ENCODE data around the gene ADD3.
"Not testable (repeated sequence)": the region's sequence is repeated elsewhere in the genome, so short reads cannot be mapped to it uniquely, and the experiment has no call there.

ADD3 gene

GRCh38 chr10:110114668-110115067 lies 106.9 kb downstream of the ADD3 start:
- not testable (repeated sequence) for DNase-seq

DNA sequence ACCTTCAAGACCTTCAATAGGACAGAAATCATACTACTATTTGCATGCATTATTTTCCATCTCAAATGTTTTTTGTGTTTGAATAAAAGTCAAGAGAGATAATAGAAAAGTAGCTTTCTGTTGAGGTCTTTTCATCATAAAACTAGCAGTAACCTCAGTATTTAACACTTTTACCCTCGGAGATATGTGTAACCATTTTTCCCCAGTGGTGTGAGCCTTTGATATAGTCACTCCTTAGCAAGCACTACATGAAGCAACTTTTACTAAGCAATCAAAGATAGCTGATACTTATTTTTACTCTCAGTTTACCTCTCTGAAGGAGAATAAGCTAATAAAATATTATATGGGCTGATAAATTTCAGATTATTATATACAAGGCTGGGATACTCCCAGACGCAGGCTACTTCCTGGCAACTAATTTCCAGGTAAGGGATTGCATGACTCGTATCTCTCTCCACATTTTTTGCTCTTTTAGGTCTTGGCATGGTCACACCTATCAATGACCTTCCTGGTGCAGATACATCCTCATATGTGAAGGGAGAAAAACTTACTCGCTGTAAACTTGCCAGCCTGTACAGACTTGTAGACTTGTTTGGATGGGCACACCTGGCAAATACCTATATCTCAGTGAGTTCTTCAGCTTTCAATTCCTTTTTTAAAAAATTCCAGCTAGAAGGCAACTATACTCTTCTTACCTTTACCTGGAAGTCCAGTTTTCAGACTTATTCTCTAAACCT lies 108.2 kb downstream of the ADD3 start:
- DNase-seq, result no peak

DNA sequence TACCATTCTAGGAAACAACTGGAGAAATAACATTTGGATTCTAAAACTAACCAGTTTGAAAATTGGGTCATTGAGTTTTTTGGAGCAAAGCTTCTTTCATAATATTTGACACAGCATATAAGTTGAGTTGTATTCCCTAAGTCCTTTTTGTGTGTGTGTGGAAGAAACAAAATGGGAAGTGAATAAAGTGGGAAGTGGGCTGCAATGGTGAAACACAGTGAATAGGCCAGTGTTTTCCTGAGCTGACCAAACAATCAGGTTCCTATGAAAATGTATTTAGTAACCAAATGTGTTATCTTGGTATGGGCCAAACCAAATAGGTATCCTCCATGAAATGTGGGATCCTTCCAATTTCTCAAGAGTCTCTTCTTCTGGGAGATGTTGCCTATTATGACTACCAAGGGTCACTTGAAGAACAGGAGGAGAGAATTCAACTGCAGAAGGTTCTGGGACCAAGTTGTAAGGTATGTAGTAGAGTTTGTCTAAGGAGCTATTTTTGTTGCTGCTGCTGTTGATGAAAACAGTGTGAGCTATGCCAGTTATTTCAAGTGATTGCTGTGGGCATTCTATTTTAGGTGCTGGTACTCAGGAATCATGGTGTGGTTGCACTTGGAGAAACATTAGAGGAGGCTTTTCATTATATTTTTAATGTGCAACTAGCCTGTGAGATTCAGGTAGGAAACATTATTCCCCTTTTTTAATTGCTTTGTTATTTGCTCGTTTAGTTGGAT lies 111.3 kb downstream of the ADD3 start:
- no peak for DNase-seq

DNA sequence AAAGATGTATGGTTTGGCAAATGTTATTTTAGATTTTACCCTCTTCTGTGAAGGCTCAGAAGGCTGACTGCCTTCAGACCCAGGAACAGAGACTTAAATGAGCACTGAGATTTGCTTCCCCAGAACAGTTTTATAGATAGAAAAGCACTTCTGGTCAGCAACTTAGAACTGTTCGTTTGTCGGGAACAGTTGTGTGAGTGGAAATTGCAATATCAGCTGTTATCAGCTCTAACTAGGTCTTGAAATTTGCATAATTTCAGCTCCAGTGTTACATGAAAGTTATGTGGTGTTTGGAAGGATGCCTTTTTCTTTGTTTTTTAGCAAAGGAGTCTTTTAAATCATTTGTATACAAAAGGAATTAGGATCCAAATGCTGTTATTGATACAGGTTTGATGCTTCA lies 115.8 kb downstream of the ADD3 start:
- DNase-seq, result no peak

DNA sequence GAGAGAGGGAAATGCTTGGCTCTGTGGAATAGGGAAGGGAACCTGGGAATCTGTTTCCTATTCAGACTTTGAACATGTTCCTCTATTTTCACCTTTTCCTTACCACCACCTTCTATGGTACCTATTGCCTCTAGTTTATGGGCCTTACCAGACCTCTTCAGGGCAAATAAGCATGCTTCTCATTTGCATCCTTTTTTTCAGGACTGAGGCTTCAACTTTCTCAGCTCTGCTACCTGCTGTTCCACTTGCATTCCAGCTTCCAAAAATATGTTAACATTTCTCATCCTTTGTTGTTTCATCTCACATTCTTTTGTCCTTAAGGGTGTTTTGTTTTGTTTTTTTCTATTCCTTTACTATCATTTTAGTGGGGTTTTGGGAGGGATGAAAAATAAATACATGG lies 121.7 kb downstream of the ADD3 start:
- DNase-seq, result no peak

DNA sequence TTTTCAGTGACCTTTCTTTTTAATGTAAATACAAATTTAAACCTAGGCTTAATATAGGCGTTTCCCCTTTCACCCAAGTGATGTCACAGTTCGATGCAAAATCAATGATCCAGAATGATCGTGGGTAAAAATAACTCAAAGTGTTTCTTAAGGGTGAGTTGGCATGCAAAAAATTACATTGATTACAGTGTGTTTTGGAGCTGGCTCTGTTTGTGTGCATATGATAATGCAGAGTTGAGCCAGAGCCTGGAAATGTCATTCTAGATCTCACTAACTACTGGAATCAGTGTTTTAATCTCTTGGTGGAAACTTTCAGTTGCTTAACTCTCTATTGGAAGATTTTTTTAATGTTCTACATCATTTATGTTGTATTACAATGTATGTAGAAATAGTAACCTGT lies 127.1 kb downstream of the ADD3 start:
- DNase-seq, result no peak

DNA sequence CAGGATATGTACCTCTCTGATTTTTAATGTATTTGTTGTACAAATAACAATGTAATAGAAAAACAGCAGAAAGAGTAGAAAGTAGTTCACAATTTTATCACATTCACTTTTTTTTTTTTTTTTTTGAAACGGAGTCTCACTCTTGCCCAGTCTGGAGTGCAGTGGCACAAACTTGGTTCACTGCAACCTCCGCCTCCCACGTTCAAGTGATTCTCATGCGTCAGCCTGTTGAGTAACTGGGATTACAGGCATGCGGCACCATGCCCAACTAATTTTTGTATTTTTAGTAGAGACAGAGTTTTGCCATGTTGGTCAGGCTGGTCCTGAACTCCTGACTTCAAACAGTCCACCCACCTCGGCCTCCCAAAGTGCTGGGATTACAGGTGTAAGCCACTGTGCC lies 128.1 kb downstream of the ADD3 start:
- DNase-seq, result not testable (repeated sequence)

- DNase-seq, result no peak
Measured at GRCh38 chr10:110137142-110137545, 129.4 kb downstream of the ADD3 start.

GRCh38 chr10:110138197-110138812 lies 130.5 kb downstream of the ADD3 start:
- DNase-seq, result no peak

DNA sequence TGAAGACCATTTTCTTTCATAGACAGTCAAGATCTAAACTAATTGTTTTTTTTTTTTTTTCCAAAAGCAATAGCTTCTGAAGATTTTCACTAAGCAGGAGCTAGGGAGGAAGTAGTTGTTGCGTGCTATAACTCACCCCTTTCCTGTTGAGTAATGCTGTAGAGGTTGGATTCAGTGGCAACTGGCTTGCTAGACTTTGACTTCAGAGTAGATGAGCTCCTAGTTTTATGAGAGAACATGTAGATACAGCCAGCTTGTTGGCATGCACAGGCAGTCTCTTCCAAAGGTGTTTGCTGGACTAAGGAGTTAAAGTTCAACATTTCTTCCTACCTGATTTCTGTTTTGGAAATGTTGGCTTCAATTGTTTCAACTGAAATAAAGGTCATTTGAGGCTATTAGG lies 133.4 kb downstream of the ADD3 start:
- no peak for DNase-seq

DNA sequence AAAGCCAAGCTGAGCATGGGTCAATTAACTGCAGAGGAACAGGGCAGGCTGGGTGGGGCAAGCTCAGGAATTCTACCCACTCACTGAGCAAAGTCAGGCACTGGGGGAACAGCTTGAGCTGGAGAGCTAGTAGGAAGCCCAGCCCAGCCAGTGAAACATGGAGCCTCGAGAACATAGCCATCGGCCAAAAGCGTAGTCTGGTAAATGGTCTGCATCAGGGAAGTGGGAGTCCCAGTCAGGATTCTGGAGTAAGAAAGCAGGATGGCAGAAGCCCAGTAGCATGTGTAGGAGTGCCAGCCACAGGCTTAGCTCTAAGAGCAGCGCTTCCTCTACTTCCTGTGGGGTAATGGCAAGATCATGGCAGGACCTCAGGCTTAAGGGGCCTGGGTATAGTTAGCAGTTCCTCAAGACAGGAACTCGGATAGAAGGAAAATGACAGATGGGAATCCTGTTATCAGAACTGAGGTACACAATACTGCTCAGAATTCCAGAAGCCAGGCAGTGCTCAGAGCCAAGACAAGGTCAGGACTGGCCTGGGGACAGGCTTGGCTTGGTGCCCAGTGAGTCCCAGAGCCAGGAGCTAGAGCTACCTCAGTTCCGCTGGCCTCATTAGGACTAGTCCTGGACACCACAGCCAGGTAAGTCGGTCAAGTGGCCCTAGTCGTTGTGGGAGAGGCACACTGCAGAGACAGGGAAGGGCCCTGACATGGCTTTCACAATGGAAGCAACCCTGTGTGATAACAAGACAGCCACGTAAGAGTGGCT lies 134.3 kb downstream of the ADD3 start:
- DNase-seq, result no peak

GRCh38 chr10:110142965-110143364 lies 135.2 kb downstream of the ADD3 start:
- no peak for DNase-seq

- DNase-seq, result no peak
Measured at GRCh38 chr10:110144507-110144906, 136.7 kb downstream of the ADD3 start.

GRCh38 chr10:110147961-110148360 lies 140.2 kb downstream of the ADD3 start:
- no peak for DNase-seq

DNA sequence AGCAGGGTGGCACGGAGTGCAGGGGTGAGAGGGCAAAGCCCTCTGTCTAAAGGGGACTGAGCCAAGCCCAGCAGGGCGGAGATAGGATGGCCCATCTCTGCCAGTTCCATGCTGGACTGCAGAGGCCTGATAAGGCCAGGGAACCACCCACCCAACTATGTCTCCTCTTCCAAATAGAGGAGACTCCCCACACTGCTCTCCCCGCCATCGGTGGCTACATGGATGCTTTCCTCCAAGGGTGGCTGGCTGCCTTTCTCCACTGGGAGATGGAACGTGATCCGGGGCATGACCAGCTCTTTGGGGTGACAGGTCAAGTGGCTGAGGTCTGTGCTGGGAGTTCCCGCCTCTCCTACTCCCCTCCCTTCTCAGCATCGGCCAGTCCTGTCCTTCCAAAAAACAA lies 141.5 kb downstream of the ADD3 start:
- no peak for DNase-seq

GRCh38 chr10:110150046-110150445 lies 142.3 kb downstream of the ADD3 start:
- DNase-seq, result no peak

GRCh38 chr10:110150981-110151380 lies 143.2 kb downstream of the ADD3 start:
- no peak for DNase-seq

- no peak for DNase-seq
Measured at GRCh38 chr10:110151467-110151866, 143.7 kb downstream of the ADD3 start.

DNA sequence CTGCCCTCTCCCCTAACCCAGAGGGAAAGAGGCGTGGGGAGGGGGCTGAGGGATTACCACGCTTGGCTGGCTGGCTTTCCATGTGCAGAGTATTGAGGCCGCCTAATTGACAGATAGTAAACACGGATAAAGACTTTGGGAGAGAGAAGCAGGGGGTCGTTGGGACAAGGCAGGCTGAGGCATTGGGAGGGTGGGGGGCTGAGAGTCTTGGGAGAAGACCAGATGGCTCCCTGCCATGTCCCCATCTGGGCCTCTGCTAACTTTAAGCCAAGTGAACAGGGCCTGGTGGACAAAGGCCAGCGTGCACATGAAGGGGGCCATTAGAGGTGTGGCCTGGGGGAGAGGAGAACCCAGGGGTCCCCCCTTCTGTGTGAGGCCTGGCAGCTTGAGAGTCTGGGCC lies 144.2 kb downstream of the ADD3 start:
- no peak for DNase-seq

- DNase-seq, result no peak
Measured at GRCh38 chr10:110153396-110153795, 145.6 kb downstream of the ADD3 start.

GRCh38 chr10:110156046-110156445 lies 148.3 kb downstream of the ADD3 start:
- no peak for DNase-seq

DNA sequence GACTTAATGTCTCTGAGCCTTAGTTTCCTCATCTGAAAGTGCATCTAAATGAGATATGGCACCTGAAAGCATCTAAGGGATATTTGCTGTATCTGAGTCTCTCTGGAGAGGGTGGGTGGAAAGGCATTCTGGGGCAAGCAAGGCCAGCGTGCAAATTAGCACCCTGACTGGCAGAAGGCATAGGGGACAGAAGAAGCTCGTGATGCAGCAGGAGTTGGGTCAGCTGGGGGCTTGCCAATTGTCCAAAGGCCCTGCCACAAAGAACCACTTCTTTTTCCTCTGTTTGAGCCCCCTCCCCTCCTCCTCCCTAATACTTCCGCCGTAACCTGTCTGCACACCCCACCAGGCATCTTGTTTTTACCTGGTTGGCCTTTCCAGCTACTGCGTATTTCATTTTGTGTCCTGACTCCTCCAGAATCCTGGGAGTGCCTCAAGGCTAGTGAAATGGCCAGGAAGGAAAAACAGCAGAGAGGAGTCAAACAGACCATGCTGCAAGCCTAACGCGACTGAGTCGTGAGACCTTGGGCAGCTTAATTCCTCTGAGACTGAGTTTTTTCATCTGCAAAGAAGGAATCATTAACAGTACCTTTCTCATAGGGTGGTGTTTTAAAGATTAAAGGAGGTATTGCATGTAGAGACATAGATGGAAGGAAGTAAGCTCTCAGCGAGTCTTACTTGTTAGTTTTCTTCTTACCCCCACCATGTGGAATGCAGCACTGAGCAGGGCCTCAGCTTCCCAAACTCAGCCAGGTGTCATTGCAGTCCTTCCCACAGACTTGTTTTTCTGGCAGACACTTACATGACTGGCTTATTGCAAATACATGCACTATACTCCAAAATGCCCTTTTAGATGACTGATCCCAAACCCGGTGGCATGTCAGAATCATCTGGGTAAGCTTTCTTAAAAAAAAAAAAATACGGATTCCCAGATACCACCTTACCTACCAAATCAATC lies 150.5 kb downstream of the ADD3 start:
- DNase-seq, result no peak
